GM21390 (cell line): ENCODE results near the gene TMEM221.
"Not testable (repeated sequence)": the region's sequence is repeated elsewhere in the genome, so short reads cannot be mapped to it uniquely, and the experiment has no call there.

Experiments used
- ATAC-seq: cut with Tn5 transposase; IDR thresholded peaks from one replicate; pipeline ENCODE4 v1.9.1; 2021; ENCODE audit not compliant: unreplicated experiment

The TMEM221 gene

GRCh38 chr19:17448131-17448967, at the start of gene TMEM221:
TSS of gene TMEM221 (minus strand) at chr19:17448668. CDS start at chr19:17448462, 206 bp downstream.
- no peak for ATAC-seq

- ATAC-seq = no peak
These were observed 48.8 kb upstream of the TMEM221 start for GRCh38 chr19:17497149-17497798.

- ATAC-seq = no peak
These were observed 48.0 kb upstream of the TMEM221 start for GRCh38 chr19:17496337-17496997.

GRCh38 chr19:17495639-17496296, 47.3 kb upstream of the TMEM221 start:
- ATAC-seq = no peak

GRCh38 chr19:17491287-17491686, 42.8 kb upstream of the TMEM221 start:
- ATAC-seq = no peak

GRCh38 chr19:17490411-17490810, 41.9 kb upstream of the TMEM221 start:
- no peak for ATAC-seq

GRCh38 chr19:17489392-17490030, 41.0 kb upstream of the TMEM221 start:
- ATAC-seq = no peak

- ATAC-seq = no peak
These were observed 40.3 kb upstream of the TMEM221 start for GRCh38 chr19:17488593-17489391.

GRCh38 chr19:17487284-17488121, 39.0 kb upstream of the TMEM221 start:
- no peak for ATAC-seq

- ATAC-seq = no peak
These were observed 38.2 kb upstream of the TMEM221 start for GRCh38 chr19:17486545-17487240.

GRCh38 chr19:17484520-17485185, 36.2 kb upstream of the TMEM221 start:
- ATAC-seq = no peak

GRCh38 chr19:17483605-17484002, 35.1 kb upstream of the TMEM221 start:
- ATAC-seq = no peak

- ATAC-seq = no peak
These were observed 34.6 kb upstream of the TMEM221 start for GRCh38 chr19:17482877-17483604.

- ATAC-seq = no peak
These were observed 33.5 kb upstream of the TMEM221 start for GRCh38 chr19:17481986-17482385.

- ATAC-seq = no peak
These were observed 30.9 kb upstream of the TMEM221 start for GRCh38 chr19:17479325-17479791.

GRCh38 chr19:17475541-17476115, 27.2 kb upstream of the TMEM221 start:
- ATAC-seq = no peak

GRCh38 chr19:17475011-17475540, 26.6 kb upstream of the TMEM221 start:
- ATAC-seq = not testable (repeated sequence)
